Mesenteric fat pad (tissue), 1 donor: Measurements from ENCODE around the gene CDK14. TPM values are rescaled to one million over a fixed set of nuclear protein-coding genes. Genes with fewer than 3 reads are reported as not detected.
"Not testable (repeated sequence)": the region's sequence is repeated elsewhere in the genome, so short reads cannot be mapped to it uniquely, and the experiment has no call there.

Experiments
- DNase-seq: peaks from one replicate; pipeline ENCODE4 v3.0.0-alpha.2; 2020; ENCODE audit warnings: low spot score
- total RNA-seq: library from RNA; stranded (reverse); fragmentation: NEBNext Ultra II Directional; extraction: Animal tissue kit (Norgen Biotek cat#: 25700); gene quantifications from one replicate; pipeline ENCODE4 v1.2.1, GENCODE V29; 2021
- donor health status: DM: yes; HTN: yes; CAD: no.

Gene CDK14
- total RNA-seq, 1 donor from 2014 or later, result 47.2 TPM

DNA sequence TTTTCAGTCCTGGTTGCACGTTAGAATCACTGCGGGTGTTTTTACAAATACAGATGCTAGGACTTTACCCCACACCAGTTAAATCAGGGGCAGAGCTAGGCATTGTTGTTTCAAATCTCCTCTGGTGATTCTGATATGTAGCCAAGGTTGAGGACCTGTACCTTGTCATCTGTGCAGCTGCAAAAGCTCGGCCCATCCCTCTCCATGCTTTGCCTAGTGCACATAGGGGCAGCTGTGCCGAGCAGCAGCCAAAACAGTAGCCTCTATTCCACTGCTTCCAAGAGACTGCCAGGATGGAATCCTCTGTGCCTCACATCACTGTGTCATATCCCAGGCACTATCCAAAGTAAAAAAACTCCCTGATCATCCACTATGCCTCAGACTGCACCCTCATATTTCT is 181.3 kb downstream of the CDK14 start:
- DNase-seq, result no peak

DNA sequence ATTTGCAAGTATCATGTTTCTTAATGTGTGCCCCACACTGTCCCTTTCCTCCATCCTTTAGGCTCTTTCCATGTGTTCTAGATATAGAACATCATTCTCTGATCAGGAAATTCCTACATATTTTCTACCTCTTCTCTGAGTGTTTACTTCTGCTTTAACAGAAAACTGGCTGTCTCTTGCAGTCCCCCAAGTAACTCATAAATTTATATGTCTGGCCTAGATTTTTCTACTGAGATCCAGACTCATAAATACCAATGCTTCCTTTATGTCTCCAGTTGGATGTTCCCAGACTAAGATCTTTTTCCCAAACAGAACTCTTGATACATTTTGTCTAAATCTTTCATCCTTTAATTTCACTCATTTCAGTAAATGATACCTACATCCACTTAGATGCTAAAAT is 181.8 kb downstream of the CDK14 start:
- no peak for DNase-seq

DNA sequence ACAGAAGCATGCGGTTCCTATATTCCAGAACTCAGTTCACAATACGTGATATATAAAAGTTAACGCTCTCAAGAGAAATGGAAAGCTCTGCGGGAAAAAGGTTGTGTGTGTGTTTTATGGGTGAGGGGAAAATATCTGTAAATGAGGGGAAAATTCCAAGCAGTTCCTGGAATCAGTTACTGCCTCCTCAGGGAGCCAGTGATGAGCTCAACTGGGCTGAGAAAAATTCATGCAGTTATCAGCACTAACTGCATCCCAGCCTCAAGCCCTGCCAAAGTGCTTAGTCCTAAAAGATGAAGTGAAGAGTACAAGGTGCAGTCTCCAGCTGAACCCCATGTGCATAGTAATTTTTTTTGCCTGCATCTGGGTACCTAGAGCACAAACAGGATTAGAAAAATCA is 191.9 kb downstream of the CDK14 start:
- no peak for DNase-seq

DNA sequence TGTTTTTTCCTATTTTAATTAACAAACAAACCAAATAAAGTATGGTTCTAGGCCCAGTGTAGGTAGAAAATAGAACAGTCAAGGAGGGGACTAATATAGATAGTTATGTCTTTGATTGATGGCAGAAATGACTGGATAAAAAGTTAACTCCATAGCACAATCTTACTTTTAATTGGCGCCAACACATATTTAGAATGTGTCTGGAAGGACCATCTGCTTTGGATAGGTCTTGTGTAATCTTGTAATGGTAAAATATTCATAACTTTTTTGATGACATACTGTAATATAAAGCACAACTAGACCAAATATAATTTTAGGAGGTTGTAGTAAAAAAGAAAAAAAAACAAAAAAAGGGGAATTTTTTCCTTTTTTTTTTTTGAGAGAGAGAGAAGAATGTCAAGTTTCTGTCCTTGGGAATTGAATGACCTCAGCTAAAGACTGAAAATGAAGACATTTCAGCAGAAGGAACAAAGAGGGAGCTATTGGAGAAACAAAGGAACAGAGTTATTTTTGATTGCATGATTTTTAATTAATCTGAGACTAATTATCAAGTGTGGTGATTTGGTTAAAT is 193.7 kb downstream of the CDK14 start:
- DNase-seq, result no peak

DNA sequence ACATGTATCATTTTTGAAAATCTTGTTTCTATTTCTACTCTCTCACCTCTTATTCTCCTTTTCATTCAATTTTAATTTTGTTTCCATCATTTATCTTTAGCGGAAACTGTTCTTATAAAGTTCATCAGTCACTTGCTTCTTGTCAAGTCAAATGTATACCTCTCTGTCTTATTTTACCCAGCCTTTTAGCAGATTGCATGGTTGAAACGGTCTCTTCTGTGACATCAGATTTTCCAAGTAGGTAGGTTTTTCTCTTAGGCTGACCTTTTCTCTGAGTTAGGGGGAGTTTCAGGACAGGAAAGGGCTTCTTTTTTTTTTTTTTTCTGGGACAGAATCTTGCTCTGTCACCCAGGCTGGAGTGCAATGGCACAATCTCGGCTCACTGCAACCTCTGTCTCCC is 195.5 kb downstream of the CDK14 start:
- DNase-seq, result no peak

DNA sequence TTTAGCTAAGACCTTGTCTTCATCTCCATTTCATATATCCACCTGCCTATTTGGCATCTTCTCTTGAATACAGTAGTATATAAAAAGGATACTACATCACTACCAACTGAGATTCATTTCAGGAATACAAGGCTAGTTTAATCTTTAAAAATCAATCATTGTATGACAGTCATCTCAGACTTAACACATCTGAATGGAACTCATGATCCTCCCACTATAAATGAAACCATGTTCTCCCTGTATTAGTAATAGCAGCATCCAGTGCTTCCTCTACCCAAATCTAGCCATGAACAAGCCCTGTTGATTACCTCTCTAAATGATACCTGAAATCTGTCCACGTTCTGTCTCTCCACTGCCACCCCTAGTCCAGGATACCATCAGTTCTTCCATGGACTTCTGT is 196.2 kb downstream of the CDK14 start:
- DNase-seq, result no peak

DNA sequence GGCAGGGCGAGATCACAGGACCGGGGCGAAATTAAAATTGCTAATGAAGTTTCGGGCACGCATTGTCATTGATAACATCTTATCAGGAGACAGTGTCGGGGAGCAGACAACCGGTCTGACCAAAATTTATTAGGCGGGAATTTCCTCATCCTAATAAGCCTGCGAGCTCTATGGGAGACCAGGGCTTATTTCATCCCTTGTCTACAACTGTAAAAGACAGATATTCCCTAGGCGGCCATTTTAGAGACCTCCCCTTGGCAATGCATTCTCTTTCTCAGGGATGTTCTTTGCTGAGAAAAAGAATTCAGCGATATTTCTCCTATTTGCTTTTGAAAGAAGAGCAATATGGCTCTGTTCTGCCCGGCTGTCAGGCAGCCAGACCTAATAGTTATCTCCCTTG is 198.1 kb downstream of the CDK14 start:
- DNase-seq, result not testable (repeated sequence)

DNA sequence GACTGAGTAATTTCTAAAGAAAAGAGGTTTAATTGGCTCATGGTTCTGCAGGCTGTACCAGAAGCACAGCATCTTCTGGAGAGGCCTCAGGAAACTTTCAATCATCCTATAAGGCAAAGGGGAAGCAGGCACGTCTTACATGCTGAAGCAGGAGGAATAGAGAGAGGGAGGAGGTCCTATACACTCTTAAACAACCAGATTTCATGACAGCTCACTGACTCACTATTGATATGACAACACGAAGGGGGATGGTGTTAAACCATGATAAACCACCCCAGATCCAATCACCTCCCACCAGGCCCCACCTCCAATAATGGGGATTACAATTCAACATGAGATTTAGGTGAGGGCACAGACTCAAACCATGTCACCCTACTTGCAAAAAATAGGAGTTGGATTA is 201.5 kb downstream of the CDK14 start:
- no peak for DNase-seq

DNA sequence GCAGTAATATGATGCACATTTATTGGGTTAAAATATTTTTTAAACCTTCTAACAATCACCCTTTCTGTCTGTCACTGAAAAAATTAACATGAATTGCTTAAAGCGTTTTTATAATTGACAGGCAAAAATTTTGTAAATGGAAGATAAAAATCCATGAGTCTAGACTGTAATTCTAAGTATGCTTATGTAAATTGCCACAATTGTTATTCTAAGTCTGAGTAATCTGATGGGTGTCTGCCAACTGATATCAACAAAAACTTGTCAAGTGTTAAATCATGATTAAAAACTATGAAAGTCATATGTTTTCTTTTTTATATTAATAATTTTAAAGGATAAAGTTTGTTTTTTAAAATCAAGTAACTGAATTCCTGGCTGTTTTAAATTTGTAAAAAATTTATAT is 208.2 kb downstream of the CDK14 start:
- no peak for DNase-seq

DNA sequence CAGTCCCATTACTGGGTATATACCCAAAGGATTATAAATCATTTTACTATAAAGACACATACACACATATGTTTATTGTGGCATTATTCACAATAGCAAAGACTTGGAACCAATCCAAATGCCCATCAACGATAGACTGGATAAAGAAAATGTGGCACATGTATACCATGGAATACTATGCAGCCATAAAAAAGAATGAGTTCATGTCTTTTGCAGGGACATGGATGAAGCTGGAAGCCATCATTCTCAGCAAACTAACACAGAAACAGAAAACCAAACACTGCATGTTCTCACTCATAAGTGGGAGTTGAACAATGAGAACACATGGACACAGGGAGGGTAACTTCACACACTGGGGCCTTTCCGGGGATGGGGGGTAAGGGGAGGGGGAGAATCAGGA is 219.4 kb downstream of the CDK14 start:
- DNase-seq, result not testable (repeated sequence)

DNA sequence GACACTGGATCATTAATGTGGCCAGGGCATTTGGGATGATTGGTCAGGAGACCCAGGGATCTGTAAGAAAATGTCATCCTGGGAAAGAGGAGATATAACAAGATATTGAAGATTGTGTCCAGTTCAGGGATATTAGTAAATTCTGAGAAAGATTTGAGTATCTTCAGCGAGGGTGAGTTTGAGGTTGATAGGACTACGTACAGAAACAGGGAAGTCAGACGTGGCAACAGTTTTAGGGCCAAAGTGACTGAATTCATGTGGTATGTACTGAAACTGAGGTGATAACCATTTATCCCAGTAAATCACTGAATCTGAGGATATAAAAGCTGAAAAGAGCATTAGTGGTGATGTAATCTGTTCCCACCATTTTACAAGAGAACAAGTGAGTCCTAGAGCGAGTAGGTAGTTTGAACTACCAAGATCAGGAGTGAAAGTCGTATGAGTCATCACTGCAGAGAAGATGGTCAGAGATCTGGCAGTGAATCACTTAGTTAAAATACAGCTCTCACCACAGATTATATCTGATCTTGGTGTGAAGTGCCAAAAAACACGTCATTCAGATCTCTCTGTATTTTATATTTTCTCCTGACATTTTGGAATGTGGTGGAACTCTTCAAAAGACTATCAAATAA is 220.5 kb downstream of the CDK14 start:
- DNase-seq, result no peak

DNA sequence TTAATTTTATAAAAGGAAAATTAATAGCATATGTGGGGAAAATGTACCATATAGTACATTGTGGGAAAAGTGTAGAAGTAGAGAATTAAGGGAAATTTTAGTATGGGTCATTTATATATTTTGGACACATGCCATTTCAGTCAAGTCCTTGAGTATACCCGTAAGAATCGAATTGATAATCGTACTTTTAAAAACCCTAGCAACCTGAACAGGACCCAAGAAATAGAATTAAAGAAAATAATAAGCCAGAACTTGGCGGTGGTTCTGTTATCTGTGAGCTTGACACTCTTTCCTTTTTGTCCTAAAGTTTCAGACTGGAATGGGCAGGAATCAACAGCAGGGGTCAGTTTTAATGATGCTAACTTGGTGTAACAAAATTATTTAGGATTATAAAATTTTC is 221.0 kb downstream of the CDK14 start:
- no peak for DNase-seq

DNA sequence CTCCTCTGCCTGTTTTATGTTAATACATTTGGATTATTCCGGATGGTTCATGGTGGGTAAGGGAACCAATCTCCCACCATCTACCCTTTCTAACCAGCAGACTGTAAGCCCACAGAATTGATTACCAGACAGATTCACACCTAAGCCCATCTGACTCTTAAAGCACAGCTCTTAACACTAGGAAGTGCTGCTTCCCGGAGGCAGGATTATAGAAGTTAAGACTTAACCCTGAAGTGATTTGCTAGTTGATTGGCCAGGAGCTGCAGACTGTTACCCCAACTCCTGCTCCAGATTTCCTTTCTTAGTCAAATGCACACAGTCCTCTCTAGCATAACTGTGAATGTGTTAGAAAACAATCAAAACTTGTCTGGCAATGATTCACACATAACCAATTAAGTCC is 221.7 kb downstream of the CDK14 start:
- no peak for DNase-seq

DNA sequence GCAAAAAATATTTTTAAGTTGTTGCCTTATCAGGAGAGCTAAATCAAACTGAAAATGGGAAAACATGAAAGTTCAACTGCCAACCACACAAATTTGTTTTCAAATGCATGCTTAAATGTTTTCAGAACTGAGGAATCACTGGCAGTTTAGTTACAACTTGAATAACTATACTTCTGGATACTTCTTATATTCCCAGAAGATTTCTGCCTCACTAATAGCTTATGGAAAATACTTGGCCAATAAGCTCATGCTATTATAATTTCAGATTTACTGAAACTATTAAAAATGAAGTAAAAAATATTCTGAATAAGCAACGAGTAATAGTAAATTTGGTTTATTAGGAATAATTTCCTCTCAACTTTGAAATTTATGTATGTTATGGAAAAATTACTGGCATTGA is 222.2 kb downstream of the CDK14 start:
- DNase-seq, result no peak

DNA sequence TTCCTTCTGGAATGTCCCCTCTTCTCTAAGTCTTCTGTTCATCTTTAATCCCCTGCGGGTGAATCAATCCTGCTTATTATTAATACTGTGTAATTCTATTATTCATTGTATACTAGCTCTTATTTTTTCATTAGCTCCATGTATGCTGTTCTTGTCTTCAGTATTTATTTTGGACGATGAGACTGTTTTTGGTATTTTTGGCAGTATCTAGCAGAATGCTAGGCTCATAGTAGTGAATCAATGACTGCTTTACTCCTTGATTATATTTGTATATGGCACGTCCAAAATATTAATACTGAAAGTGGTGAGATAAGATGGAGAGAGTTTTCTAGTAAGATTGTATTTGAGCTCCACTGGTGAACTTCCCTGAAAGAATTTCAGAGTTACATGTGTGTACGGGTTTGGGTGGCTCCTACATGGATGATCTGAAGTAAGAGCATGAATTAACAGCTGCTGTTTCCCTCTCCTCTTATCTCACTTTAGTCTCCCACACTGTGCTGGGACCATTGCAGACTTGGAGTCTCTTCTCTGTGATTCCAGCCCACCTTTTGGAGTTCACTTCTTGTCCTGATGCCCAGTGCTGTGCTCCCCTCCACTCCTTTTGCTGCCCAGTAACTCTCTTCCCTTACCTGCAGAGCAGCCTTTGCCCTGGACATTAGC is 226.0 kb downstream of the CDK14 start:
- no peak for DNase-seq

DNA sequence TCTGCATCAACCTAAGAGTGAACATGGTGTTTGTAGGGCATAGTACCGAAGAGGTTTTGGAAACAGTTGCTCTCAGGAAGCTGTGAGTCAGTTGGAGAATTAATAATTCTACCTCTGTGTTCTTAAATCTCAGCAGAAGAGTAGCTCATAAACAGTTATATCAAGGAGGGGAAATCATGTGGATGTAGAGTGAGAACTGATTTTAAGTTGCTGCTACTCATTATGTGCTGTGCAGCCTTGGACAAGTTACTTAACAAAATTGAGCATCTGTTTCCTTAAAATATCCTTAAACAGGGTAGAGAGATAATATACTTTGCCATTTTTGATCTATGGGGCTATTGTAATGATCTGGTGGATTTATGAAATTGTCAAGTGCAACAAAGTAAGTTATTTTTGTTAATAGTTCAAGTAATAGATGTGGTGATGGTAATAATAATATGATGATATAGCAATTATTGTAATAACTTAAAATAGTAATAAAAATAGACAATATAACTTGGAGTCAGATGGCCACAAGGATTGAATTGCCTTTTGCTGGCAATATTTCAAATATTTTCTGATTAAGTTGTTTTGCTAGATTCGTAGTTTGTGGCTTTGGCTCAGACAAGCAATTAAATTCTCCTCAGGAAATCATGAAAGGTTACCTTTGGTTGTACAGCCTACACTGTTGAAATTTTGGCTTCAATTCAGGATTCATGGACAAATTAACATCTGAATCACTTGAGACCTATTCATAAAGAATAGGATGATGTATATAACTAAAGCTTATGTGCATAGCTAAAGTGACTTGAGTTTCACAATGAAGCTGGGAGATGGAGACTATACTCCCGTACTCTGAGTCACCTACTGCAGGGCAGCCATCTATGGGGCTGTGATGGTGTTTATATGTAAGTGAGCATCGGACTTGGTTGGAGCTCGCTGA is 228.5 kb downstream of the CDK14 start:
- DNase-seq, result no peak

DNA sequence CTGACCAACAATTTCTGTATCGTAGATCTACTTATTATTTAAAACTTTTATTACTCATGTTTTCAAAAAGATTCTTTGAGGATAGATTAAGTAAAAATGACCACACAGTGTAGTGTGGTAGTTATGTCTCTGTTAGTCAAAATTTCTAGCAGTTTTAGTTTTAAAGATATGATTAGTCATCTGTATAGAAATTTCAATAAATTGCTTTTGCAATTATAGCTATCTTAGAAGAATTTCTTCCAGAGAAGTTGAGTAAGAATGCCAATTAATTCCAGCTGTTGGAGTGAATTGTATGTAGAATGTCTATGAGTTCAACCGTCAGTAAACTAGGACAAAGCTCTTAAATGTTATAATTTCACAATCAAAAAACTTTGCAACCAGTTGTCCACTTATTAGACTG is 229.7 kb downstream of the CDK14 start:
- no peak for DNase-seq

DNA sequence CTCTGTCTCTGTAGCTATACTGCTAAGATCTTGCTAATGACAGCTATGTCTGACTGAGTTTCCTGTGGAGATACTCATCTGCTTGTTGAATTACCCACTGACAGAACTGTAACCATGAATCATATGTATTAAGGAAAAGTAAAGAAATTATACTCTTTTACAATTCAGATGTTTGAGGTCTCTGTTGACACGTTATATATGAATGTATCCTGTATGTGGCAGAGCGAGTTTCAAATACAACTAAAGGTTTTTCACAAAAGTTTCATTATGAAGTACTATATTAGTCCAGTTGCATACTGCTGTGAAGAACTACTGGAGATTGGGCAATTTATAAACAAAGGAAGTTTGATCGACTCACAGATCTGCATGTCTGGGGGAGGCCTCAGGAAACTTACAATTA is 232.5 kb downstream of the CDK14 start:
- no peak for DNase-seq

DNA sequence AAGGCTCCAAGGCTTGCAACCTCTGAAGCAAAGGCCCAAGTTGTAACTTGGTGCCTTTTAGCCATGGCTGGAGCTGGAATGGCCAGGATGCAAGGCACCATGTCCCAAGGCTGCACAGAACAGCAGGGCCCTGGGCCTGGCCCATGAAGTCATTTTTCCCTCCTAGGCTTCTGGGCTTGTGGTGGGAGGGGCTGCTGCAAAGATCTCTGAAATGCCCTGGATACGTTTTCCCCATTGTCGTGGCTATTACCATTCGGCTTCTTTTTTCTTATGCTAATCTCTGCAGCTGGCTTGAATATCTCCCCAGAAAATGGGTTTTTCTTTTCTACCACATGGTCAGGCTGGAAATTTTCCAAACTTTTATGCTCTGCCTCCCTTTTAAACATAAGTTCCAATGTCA is 234.2 kb downstream of the CDK14 start:
- no peak for DNase-seq

DNA sequence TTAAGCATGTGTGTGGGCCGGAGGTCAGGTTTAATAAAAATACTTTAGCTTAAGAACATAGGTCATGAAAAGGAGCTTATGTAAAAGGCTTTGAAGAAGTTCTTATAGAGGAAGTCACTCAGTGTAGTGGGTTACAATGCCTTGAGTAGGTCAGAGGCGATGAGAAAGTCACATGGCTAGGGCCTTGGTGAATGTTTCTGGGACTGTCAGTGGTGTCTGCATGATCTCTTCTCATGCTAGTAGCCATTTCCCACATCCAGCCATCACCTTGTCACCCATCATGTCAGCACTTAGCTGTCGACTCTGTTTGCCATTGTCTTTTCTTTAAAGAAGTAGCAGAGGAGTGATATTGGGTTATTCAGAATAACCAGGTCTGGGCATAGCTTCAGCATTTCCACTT is 236.6 kb downstream of the CDK14 start:
- no peak for DNase-seq

DNA sequence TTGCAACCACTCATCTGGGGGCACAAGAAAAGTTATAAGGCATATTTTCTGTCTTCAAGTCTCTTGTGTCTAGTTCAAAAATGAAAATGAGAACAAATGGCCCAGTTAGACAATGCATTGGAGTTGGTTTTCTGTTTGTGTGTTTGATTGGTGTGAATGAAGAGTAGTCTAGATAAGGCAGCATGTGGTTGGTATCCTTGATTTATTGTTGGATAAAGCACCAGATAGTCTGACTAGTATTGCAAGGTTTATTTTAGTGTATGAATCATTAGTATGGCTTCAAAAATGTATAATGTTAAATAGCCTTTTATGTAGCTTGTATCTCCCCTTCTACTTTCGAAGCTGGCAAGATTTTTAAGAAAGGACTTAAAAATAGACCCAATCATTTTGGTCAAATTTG is 237.3 kb downstream of the CDK14 start:
- DNase-seq, result no peak

DNA sequence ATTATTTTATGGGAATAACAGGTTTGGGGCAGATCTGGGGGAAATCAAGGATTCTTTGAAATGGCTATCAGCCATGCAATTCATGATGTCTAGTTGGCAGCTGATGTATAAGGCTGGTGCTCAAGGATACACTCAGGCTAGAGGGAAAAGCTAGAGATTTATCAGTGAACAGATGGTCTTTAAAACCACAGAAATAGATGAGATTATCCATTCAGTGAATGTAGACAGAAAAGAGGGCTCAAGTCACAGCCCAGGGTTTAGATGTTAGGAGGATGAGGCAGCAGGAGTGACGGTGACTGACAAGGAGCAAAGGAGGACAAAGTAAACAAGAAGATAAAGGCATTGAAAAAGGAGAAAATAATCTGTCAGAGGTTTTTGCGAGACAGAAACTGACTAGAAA is 238.7 kb downstream of the CDK14 start:
- DNase-seq, result no peak
